Measurements from ENCODE around the gene C1orf185.
"Not testable (repeated sequence)": the region's sequence is repeated elsewhere in the genome, so short reads cannot be mapped to it uniquely, and the experiment has no call there.

C1orf185 gene

GRCh38 chr1:51139474-51139873 lies 37.4 kb downstream of the C1orf185 start:
- DNase-seq: no peak

DNA sequence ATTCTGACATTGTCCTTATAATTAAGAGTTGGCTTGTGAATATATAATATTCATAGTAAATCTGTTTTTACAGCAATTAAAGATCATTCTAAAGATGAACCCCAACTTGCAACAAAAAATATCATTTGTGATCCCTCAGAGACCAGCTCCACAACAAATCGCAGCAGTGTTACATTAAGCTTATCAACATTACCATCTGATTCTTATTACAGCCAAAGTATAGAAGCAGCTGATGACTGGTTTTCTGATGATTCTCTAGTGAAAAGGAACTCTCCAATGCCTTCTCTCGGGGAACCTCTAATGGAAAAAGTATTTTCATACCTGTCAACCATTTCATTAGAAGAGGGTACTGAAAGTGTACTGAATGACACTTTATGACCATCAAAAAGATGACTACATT lies 45.4 kb downstream of the C1orf185 start:
- DNase-seq: no peak

DNA sequence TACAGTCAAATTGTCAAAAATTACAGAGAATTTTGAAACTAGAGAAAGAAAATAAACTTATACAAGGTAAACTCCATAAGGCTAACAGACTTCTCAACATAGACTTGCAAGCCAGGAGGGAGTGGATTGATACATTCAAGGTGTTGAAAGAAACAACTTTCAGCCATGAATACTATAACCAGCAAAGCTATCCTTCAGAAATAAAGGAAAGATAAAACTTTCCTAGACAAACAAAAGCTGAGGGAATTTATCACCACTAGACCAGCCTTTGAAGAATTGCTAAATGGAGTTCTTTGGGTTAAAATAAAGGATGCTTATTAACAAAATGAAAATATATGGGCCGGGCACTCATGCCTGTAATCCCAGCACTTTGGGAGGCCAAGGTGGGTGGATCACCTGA lies 52.7 kb downstream of the C1orf185 start:
- DNase-seq: no peak

GRCh38 chr1:51156752-51157151 lies 54.7 kb downstream of the C1orf185 start:
- DNase-seq: no peak

- no peak for DNase-seq
Observed at GRCh38 chr1:51157395-51157794, 55.4 kb downstream of the C1orf185 start.

- DNase-seq: no peak
Observed at GRCh38 chr1:51158263-51158662, 56.2 kb downstream of the C1orf185 start.

DNA sequence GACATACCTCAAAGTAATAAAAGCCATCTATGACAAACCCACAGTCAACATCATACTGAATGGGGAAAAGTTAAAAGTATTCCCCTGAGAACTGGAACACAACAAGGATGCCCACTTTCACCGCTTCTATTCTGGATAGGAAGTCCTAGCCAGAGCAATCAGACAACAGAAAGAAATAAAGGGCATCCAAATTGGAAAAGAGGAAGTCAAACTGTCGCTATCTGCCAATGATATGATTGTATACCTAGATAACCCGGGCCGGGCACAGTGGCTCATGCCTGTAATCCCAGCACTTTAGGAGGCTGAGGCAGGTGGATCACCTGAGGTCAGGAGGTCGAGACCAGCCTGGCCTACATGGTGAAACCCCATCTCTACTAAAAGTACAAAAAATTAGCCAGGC lies 60.5 kb downstream of the C1orf185 start:
- DNase-seq: not testable (repeated sequence)

DNA sequence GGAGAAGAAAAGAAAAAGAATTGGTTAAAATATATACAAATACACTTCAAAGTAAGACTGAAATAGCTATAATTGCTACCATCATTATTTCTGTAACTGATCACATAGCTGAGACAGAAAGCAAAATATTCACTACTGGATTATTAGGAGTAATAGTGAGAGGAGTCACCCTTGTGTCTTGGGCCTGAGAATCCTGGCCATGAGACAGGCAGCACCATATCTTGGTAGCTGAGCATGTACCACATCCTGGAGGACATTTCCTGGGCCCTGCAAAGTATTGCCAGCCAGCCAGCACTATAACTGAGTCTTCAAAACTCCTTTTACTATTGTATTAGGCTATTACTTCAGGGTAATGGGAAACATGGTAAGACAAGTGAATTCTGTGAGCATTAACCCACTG lies 63.5 kb downstream of the C1orf185 start:
- DNase-seq: no peak

DNA sequence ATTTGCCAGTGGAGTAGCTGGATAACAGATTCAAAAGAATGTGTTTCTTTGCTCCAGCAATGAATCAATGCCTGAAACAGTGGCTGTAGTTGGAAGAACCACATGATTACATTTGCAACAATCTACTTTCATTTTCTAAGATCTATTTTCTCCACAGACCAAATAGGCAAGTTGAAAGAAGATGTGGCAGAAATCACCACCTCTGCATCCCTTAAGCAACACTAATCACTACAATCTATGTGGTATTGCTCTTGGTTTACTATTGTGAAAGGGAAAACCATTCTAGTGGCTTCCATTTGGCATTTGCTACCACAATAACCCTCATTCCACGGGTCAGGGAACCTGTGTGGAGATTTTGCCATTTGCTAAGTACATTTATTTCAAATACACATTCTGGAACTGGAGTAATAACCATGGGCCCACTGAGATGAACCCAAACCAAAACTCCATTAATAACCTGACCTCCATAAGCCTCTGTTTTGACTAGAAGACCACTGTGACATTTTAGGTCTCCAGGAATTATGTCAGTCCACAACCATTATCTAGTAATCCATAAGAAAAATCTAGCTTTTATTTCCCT lies 66.3 kb downstream of the C1orf185 start:
- no peak for DNase-seq

GRCh38 chr1:51168936-51169335 lies 66.9 kb downstream of the C1orf185 start:
- no peak for DNase-seq

GRCh38 chr1:51170342-51170741 lies 68.3 kb downstream of the C1orf185 start:
- no peak for DNase-seq

DNA sequence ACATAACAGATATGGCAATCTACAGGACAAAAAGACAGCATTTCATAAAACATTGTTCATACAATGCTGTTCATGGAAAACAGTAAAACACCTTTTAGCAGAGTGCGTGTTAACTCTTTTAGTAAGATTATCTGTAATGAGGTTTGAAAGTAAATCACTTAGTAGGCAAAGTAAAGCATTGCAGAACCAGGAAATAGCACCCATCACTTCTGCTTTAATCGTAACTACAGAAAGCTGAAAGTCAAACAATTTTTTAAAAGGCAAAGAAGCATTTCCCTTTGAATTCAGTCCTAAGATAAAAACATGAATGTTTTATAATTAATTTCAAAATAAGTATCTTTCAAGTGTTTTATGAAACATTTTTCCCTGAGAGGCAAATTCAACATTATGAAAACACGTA lies 70.8 kb downstream of the C1orf185 start:
- DNase-seq: no peak

DNA sequence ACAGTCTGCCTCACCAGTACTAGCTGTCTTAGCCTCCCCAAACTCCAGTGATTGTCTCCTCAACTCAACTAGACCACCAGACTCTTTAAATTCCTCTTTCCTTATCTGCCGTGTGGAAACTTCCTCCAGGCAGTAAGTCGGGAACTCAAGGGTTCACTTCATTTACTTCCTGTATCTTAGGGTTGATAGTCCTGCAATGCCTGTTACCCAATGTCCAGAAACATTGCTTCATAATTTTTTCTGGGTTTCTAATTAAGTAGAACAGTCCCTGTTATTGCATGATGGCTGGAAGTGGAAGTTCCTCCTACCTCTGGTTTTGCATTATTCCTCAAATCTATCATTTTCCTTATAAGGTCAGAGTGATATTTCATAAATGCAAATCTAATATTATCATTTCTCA lies 73.2 kb downstream of the C1orf185 start:
- no peak for DNase-seq

- DNase-seq: not testable (repeated sequence)
Observed at GRCh38 chr1:51177988-51178387, 76.0 kb downstream of the C1orf185 start.

DNA sequence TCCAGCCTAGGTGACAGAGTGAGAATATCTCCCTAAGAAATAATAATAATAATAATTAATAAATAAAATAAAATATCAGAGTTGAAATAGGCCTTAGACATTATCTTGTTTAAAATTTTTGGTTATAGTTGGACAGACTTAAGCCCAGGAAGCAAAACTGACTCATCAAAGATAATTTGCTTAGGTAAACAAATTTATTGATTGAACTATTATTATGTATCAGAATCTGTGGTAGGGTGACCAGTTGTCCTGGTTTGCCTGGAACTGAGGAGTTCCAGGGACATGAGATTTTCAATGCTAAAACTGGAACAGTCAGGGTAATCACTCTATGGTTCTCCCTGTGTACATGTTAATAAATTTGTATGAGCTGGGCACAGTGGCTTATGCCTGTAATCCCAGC lies 86.2 kb downstream of the C1orf185 start:
- DNase-seq: no peak

DNA sequence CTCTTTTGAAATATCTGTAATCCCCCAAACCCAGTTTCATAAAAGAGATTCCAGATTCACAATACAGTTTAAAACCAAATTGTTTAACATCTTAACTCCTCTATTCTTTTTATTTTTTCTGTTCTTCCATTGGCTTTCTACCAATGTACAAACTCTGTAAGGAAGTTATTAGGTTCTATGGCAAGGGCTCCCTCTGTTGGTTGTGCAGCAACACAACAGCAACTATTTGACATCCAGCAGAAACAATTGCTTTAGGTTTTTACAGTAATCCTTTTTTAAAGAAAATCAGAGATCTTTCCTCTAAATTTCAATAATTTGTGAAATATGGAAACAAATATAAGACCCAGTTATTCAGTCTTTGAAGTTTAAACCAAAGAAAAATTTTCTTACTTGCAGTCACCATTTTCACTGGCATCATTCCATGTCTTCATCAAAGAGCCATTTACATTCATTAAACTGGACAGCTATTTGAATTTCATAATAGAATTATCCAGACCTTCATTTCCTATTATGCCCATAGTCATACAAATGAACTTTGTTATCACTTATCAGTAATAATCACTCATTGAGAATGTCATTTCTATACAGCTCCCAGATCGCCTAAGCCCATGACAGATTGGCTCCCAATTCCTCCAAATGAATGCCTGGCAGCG lies 87.5 kb downstream of the C1orf185 start:
- DNase-seq: peak; percentile 20

DNA sequence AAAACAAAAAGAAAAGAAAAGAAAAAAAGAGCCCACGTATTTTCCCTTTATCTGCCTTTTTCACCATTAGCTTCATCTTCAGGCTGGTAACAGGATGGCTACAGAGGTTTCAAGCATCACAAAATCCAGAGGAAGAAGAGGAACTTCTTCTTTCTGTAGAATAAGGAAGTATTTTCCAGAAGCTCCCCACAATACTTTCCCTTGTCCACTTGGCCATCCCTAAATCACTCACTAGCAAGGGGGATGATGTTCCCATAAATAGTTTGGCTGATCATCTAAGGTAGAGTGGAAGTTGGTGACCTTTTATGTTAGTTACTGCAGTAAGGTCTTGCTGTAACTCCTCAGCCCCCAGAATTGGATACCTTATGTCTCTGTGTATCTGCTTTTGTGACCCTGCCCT lies 88.9 kb downstream of the C1orf185 start:
- DNase-seq: no peak

- peak; percentile 15 for DNase-seq
Observed at GRCh38 chr1:51192213-51192843, 90.3 kb downstream of the C1orf185 start.

- DNase-seq: no peak
Observed at GRCh38 chr1:51193564-51193963, 91.5 kb downstream of the C1orf185 start.

Data from CD4-positive, alpha-beta T cell treated with Interferon gamma for 1 hour (primary cell).